Stimulated activated CD4-positive, alpha-beta T cell treated with anti-CD3 and anti-CD28 coated beads, Interleukin-1b, Interleukin-23, amount 100 ng/mL, for 1 hour (primary cell): ENCODE measurements around the gene BAIAP2.

ENCODE experiments used
- DNase-seq, 2 donors: peaks; one replicate each; pipeline ENCODE4 v3.0.0-alpha.2; 2020; ENCODE audit warnings: low read depth in 2 of 2

BAIAP2 gene

DNA sequence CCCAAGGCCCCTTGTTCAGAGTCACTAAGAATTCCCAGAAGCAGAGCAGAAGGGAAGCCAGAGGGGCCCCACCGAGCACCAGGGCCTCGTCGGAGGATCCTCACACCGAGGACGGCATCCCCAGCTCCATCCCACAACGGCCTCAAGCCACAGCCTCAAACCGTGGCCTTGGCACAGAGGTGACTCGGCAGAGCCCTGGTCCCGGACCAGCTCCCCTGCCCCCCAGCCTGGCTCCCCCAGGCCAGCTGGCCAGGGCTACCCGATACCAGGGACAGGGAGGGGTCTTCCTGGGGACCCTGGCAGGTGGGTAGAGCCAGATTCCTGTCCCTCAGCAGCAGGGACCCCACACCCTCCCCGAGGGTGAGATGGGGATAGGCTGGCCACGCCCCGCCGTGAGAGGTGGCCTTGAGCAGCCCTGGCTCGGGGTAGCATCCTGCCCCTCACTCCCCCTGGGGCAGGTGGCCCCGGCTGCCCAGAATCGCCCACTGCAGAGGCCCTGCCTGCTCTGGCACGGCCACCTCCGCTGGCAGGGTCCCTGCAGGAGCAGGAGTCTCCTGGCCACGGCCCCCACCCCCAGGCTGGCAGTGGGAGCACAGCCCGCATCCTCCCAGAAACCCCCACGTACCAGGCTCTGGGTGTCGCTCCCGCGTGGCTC lies 124.8 kb downstream of the BAIAP2 start:
- no peak for DNase-seq

DNA sequence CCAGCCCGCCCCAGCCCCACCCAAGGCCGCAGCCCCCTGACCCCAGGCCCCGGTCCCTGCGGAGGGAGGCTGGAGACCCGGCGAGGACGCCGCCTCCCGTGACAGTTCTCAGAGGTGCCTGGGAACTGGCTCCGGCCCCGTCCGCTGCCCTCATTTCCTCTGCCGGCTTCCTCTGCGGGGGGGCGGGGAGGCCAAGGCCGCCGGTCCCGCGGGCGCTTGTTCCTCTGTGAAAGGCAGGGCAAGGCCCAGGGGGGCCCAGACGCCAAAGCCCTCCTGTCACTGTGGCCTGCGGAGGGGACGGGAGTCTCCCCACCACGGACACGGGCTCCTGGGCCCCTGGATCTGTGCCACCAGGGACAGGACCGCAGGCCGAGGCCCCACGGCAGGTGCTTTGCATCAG lies 125.4 kb downstream of the BAIAP2 start:
- DNase-seq = no peak

DNA sequence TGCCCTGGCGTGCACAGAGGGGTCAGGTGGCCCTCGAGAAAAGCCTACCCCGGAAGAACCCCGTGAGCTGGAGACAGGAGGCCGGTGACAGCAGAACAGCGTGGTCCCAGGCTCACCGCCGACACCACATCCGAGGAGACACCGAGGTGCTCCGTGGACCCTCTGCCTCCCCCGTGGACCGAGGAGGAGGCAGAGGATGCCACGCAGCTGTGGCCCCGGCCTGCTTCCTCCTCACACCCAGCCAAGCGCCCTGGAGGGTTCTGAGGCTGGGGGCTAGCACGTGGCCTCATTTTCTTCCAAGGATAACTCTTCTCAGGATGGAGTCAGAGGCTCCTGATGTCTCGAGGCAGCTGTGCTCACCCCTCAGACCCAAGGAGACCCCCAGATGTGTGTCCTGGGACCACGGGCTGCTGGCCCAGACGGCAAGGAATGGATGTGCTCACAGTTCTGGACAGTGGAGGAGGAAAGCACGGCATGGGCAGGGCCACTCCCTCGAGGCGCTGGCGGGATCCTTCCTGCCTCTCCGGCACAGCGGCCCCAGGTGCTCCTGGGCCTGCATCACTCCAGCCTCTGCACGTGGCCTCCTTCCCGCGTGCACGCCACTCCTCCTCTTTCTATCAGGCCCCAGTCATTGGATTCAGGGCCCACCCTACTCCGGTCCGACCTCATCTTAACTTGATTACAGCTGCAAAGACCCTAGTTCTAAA lies 125.9 kb downstream of the BAIAP2 start:
- DNase-seq = no peak

DNA sequence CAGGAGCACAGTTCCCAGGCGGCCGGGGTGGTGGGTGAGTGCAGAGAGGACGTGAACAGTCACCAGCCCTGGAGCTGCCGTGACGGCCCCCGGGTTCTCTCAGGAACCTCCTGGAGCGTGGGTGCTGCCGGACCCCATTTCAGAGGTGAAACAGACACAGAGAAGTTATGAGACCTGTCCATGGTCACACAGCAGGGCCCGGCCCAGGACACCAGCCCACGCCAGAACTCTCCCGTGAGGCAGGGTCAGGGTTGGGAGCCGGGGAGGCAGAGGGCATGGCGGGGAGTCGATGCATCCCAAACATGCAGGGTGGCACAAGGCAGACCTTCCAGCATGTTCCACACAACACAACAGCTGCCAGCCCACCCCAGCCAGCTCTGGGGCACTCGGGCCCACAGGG lies 126.6 kb downstream of the BAIAP2 start:
- DNase-seq = no peak

DNA sequence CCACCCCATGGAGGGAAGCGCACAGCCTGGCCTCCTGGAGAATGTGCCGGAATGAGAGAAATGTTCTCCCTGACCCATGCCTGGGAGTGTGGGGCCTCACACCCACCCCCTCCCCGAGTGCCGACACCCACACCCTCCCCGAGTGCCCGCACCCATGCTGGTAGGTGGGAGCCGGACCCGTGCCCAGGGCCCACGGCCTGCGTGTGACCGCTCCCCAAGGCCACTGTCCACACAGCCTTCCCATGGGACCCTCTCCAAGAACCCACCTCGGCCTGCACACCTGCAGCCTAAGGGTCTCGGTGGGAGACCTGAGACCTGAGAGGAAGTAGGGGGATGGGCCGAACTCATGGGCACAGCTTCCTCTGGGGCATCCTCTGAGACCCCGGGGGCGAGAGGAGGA lies 127.0 kb downstream of the BAIAP2 start:
- no peak for DNase-seq

DNA sequence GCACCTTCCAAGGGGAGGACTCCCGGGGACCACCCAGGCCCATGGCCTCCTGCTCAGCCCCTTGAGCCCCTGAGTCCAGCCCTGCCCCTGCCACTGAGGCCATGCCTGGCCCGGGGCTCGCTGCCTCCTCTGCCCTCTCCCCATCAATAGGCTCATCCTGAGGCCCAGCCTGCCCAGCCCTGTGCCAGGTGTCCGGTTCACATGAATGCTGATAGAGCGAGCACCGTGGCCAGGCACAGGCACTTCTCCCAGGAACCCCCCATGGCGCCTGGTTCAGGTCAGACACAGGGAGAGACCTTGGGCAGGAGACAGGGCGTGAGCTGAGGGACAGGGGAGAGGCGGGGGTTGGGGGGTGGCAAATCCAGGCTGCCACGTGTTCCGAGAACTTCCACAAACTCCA lies 127.5 kb downstream of the BAIAP2 start:
- no peak for DNase-seq

DNA sequence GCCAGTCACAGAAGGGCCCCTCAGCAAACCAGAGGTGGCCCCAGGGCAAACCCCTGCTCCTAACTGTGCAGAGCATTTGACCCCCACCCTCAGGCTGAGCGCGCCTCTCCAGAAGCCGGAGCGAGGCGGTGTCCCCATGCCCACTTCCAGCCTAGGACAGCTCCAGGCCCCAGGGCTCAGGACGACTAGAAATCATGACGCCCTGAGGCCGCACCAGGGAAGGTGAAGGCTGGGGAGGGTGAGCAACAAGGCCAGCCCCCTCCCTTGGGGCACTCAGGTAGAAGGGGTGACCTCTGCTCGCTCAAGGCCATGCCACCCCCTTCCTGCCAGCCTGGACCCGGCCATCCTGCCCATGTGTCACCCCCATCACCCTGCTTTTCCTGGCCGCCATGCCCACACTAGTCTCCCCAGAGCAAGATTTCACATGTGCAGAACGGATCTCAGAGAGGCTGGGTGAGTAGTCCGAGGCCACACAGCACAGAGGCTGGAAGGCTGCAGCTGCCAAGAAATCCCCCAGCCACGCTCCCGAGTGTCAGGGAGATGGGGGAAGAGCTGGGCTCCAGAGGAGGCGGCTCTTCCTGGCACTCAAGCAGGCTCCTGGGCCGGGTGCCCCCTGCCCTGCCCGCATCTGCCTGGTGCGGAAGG lies 128.2 kb downstream of the BAIAP2 start:
- DNase-seq = no peak

DNA sequence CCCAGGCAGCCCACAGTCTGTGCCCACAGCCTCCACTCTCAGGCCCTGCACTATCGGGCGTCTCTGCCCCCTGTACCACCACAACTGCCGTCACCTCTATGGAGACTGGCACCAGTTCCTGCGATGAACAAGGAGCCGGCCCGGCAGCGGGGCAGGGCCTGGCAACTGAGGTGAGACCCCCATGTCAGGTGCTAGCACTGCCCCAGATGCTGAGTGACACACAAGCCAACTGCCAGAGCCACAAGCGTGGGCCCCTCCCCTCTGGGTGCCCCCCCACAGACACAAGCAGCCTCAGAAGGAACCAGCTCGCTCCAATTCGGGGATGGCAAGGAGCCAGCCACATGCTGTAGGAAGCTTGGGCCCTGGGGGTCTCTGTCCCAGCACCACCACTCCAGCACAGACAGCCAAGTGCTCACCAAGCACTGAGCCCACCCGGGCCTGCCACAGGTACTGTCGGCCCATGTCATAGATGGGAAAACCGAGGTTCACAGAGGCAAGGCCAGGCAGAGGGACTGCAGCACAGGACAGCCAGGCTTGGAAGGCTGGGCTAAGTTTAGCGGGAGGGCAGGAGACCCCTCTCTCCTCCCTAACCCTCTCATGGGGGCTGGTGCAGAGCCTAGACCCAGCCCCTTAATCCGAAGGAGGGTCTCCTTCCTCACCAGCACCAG lies 128.9 kb downstream of the BAIAP2 start:
- DNase-seq = no peak

DNA sequence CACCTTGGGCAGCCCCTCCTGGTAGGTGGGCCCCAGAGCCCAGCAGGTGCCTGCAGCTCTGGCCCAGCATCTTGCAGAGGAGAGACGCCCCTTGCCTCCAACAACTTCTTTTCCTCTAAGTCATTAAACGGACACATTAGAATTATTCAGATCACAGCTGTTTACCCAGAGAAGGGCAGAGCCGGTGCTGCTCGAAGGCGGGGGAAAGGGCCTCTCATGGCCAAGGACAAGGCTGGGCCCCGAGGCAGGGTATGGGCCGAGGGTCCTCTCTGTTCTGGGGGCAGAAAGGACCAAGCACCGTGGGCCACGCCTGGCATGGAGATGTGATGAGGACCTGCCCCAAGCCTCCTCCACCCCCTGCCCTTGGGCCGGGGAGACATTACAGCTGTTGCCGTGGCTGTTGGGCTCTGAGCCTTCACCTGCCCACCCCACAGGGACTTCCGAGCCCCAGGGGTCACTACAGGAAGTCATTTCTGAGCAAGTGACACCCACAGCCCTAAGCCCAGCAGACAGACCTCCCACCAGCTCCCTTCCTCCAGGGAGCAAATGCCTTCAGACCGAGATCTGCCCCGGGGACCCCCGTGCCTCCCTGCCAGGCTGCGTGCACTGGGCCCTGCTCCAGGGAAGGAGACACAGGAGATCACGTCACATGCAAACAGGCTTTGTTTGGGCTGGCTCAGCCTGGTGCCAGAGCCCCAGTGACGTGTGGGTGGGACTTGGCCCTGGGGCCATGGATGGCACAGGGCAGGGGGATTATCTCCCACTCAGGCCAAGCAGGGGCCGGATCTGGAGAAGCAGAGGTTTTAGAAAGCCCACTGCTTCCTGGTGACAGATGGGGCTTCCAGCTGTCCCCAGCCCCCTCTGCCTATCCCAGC lies 129.7 kb downstream of the BAIAP2 start:
- DNase-seq = no peak

DNA sequence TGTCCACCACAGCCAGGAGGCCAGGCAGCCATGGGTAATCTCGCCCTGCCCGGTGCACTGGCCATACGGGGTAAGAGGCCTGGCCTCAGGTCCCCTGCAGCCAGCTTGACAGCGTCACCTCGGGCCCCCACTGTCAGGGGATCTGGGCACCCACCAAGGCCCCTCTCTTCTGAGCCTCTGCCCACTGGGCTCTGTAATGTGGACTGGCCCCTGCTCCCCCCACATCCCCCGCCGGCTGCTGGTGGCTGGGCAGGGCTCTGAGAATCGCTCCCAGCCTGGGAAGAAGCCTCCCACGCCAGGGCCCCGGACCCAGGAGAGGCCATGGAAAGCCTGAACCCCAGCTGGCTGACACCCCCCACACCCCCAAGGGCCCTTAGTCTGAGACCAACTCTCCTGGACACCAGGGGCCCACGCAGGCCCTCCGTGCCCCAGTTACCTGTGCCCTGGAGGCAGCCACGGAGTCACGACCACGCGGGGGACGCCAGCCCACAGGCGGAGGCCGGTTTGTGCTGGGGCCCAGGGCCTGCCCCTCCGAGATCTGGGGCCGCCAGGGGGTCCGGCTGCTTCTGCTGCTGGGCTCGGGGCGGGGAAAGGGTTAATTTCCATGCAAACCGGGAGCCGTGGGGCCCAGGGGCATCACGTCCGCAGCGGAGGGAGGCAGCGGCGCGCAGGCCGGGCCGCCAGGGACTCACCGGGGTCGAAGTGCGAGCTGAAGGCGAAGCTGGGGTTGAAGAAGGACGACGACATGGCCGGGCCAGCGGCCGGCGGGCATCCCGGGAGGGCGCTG lies 130.5 kb downstream of the BAIAP2 start, which contains the start of gene PVALEF:
PVALEF (plus strand) TSS at position 262 of the 787 bp plus-strand sequence. CDS start 15,720 bp downstream, outside the sequence.
- DNase-seq = no peak

DNA sequence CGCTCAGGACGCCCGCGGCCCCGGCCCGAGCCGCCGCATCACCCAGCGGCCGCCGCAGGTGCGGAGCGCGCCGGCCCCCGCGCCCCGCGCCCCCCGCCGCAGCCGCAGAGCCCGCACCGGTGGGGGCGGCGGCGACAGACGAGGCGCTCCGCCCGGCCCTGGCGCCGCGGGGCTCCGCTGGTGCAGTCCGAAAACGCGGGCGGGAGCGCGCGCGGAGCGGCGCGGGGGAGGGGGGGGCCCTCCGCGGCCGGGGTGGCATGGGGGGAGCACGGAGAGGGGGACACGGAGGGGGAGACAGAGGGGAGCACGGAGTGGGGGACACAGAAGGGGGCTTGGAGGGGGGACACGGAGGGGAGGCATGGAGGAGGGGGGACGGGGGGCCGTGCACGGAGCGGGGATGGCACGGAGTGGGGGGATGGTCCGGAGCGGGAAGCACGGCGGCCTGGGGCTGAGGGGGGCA lies 131.1 kb downstream of the BAIAP2 start, which contains the start of gene AATK:
AATK (minus strand) TSS at position 189 of the 460 bp plus-strand sequence. CDS start 229 bp downstream, outside the sequence.
- DNase-seq = no peak
